ENCODE results near the gene SDF2. TPM values are rescaled to one million over a fixed set of nuclear protein-coding genes. Genes with fewer than 3 reads are reported as not detected.
"Not testable (repeated sequence)": the region's sequence is repeated elsewhere in the genome, so short reads cannot be mapped to it uniquely, and the experiment has no call there.

Gene SDF2
- total RNA-seq, 1 experiment from 2014 or later, result 39.7 TPM

DNA sequence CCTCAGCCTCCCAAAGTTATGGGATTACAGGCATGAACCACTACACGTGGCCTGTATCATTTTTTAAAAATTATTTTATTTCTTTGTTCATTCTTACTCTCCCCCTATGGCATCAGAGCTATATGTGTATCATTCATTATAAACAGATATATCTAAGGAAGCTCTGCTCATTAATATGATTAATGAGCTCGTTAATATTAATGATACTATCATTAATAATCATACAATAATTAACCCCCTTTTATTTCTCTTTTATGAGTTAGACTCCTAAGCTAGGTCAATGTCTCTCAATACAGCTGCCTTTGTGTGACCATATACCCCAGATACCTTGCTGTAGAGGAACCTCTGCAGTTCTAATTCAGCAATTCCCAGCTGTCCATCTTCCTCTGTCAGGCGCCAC, 43.2 kb downstream of the SDF2 start:
- H2AFZ ChIP-seq (ENCODE audit: low read length), result no peak overlapping the region
- H4K20me1 ChIP-seq (ENCODE audit: insufficient read depth, low read depth, low read length), result 0 out of 2 replicates have a peak, but pooled peaks cover 5% of the 10 kb centered on the region
- H3K4me3 ChIP-seq (ENCODE audit: low read length), result no peak overlapping the region
- H3K27me3 ChIP-seq (ENCODE audit: low read length), result no peaks in the 10 kb centered on the region
- H3K27ac ChIP-seq (ENCODE audit: low read length), result no peak overlapping the region
- peaks cover 2% of the 10 kb centered on the region for H3K4me1 ChIP-seq (ENCODE audit: low read length)
- H3K79me2 ChIP-seq (ENCODE audit: low read length), result peaks cover 6% of the 10 kb centered on the region; the same call in 1 of the 2 replicates
- H3K4me2 ChIP-seq (ENCODE audit: low read depth, low read length, poor library complexity, severe bottlenecking), result no peak overlapping the region
- H3K9ac ChIP-seq (ENCODE audit: low read length), result no peak overlapping the region
- no peak for DNase-seq
- no peaks in the 10 kb centered on the region for H3K9me2 ChIP-seq (replicated peaks; ENCODE audit: insufficient read depth, low read length)
- H3K9me3 ChIP-seq (ENCODE audit: low read length), result no peaks in the 10 kb centered on the region
- H3K36me3 ChIP-seq (ENCODE audit: insufficient read depth, low read length), result peaks cover 72% of the 10 kb centered on the region; the same call in 1 of the 2 replicates

DNA sequence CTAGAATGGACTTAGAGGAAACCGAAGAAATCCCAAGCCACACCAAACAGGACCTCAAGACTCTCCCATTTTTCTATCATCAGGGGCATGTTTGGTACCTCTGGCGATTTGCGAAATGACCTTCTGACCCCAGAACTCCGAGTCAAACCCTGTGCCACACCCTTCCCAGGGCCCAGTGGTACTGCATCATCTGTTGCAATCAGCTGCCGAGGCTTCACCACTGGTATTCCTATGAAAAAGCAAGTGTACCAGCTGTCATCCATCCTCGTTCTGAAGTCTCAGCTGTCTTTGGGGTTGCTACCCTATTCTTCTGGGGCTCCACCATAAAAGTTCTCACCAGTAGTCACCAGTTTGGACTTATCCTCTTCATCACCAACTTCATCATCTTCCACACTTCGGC, 45.4 kb downstream of the SDF2 start:
- Histone ChIP-seq H2AFZ (ENCODE audit: low read length) (no peak overlapping the region), H3K4me3 (ENCODE audit: low read length) (no peak overlapping the region), H3K36me3 (ENCODE audit: insufficient read depth, low read length) (peaks cover 70% of the 10 kb centered on the region), H3K27me3 (ENCODE audit: low read length) (no peaks in the 10 kb centered on the region), H3K9me3 (ENCODE audit: low read length) (no peaks in the 10 kb centered on the region), H3K9me2 (replicated peaks; ENCODE audit: insufficient read depth, low read length) (no peaks in the 10 kb centered on the region), H4K20me1 (ENCODE audit: insufficient read depth, low read depth, low read length) (0 out of 2 replicates have a peak, but pooled peaks cover 5% of the 10 kb centered on the region), H3K4me2 (ENCODE audit: low read depth, low read length, poor library complexity, severe bottlenecking) (no peak overlapping the region), H3K4me1 (ENCODE audit: low read length) (no peaks in the 10 kb centered on the region; the same call in 1 of the 2 replicates), H3K79me2 (ENCODE audit: low read length) (0 out of 2 replicates have a peak, but pooled peaks cover 3% of the 10 kb centered on the region), H3K27ac (ENCODE audit: low read length) (no peak overlapping the region), H3K9ac (ENCODE audit: low read length) (no peak overlapping the region)
- no peak for DNase-seq

DNA sequence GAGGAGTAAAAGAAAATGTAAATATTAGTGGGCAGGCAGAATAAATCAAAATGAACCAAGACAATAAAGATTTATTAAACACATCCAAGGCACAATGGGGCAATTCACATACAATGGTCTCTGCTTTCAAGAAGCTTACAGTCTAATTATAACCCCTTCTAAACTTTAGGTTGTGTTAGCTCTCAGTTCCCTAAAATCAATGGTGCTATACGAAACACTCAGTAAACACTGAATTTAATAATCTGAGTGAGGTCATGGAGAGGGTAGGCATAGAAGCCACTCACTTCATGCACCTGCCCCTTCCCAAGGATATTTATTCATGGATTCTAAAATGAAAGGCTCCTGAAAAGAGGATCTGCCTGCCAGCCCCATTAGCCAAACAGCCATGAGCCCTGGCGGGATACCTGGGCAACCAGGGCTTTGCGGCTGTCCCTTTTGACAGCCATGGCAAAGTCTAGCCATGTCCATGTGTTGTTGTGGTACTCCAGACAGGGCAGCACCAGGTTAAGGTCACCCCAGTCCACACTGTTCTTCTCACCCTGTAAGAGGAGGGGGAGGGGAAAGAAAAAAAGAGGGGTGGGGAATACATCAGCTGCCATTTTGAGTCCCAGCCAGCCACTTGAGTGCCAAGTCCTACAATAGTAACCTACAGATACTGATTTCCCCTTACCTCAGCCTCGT, 46.3 kb downstream of the SDF2 start:
- no peaks in the 10 kb centered on the region for H3K27me3 ChIP-seq (ENCODE audit: low read length)
- no peak overlapping the region for H3K9ac ChIP-seq (ENCODE audit: low read length)
- H3K79me2 ChIP-seq (ENCODE audit: low read length), result no peaks in the 10 kb centered on the region
- H3K36me3 ChIP-seq (ENCODE audit: insufficient read depth, low read length), result peaks cover 62% of the 10 kb centered on the region
- H3K27ac ChIP-seq (ENCODE audit: low read length), result no peak overlapping the region
- H4K20me1 ChIP-seq (ENCODE audit: insufficient read depth, low read depth, low read length), result 0 out of 2 replicates have a peak, but pooled peaks cover 5% of the 10 kb centered on the region
- H3K9me2 ChIP-seq (replicated peaks; ENCODE audit: insufficient read depth, low read length), result no peaks in the 10 kb centered on the region
- no peaks in the 10 kb centered on the region for H3K9me3 ChIP-seq (ENCODE audit: low read length)
- no peak overlapping the region for H3K4me2 ChIP-seq (ENCODE audit: low read depth, low read length, poor library complexity, severe bottlenecking)
- no peak for DNase-seq
- H3K4me1 ChIP-seq (ENCODE audit: low read length), result no peaks in the 10 kb centered on the region; the same call in 1 of the 2 replicates
- H2AFZ ChIP-seq (ENCODE audit: low read length), result no peak overlapping the region
- no peak overlapping the region for H3K4me3 ChIP-seq (ENCODE audit: low read length)

DNA sequence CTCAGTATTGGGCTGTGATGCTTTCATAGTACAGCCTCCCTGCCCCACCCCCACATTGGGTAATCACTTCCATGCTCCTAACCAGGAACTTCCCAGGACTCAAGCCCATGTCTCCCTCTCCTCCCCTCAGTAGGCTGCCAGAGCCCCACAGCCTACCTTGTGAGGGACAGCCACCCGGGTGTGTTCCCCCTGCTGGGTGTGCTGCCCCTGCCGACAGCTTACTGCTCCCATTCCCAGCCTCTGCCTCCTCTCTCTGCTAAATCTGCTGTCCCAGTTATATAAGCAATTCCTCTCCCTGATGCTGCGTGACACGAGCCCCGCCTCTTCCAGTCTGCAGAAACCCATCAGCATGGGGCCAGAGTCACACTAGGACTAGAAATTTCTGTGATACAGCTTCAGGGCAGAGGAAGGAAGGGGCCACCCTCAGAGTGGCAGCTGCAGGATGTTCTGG, 47.8 kb downstream of the SDF2 start, which contains the start of gene RSKR:
RSKR (minus strand) TSS at position 255 of the 451 bp plus-strand sequence; CDS start at position 231, 24 bp downstream.
- Histone ChIP-seq H3K9ac (ENCODE audit: low read length) (no peak within 1 kb of the TSS), H3K27ac (ENCODE audit: low read length) (no peak within 1 kb of the TSS)

DNA sequence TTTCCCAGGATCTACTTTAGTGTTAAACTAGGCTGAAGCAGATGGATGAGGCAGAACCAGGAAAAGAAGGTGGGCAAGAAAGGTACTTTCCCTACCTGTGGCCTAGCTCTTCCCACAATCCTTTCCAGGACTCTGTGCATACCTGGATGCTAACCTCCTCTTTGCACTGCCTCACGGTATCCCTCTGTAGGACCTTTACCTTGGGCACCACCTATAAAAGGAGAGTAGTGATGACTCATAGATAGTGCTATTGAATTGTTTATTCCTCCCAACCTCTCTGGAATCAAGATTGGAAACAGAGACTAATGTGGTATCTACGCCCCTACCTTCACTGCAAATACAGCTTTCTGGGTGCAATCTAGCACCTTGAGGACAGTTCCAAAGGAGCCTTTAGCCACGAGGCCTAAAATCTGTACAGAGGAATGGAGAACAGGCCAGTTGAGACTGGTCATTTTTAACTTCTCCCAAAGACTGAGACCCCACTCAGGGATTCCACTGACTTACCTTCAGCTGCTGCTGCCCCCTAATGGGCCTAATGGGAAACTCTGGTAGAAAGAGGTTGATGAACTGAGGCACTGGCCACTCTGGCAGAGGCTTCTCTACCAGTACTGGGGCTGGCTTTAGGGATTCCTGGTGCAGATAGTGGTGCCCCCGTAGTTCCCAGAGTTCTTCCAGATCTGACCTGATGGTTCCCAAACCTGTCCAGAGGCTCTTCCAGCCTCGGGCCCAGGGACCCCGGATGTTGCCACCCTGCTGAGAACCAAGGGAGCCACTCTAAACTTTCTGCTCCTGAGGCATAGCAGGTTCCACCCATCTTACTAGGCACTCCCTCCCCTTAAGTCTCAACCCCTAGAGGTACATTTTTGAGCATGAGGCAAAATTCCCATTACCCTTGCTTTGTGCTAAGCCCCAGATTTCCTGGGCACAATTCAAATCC, 48.5 kb downstream of the SDF2 start:
- H2AFZ ChIP-seq (ENCODE audit: low read length), result no peak overlapping the region
- H3K9me2 ChIP-seq (replicated peaks; ENCODE audit: insufficient read depth, low read length), result no peaks in the 10 kb centered on the region
- DNase-seq, result peak; percentile 77
- H3K9me3 ChIP-seq (ENCODE audit: low read length), result no peaks in the 10 kb centered on the region
- H3K4me1 ChIP-seq (ENCODE audit: low read length), result no peaks in the 10 kb centered on the region; the same call in 1 of the 2 replicates
- H3K36me3 ChIP-seq (ENCODE audit: insufficient read depth, low read length), result peaks cover 50% of the 10 kb centered on the region
- no peaks in the 10 kb centered on the region for H3K79me2 ChIP-seq (ENCODE audit: low read length)
- H3K4me2 ChIP-seq (ENCODE audit: low read depth, low read length, poor library complexity, severe bottlenecking), result no peak overlapping the region
- no peak overlapping the region for H3K4me3 ChIP-seq (ENCODE audit: low read length)
- no peaks in the 10 kb centered on the region for H3K27me3 ChIP-seq (ENCODE audit: low read length)
- 0 out of 2 replicates have a peak, but pooled peaks cover 5% of the 10 kb centered on the region for H4K20me1 ChIP-seq (ENCODE audit: insufficient read depth, low read depth, low read length)
- no peak overlapping the region for H3K9ac ChIP-seq (ENCODE audit: low read length)
- H3K27ac ChIP-seq (ENCODE audit: low read length), result no peak overlapping the region

More for the DNA sequence above, 47.8 kb downstream of the SDF2 start, which contains the start of gene RSKR:
- no peaks in the 10 kb centered on the region for H3K27me3 ChIP-seq (ENCODE audit: low read length)
- no peaks in the 10 kb centered on the region for H3K79me2 ChIP-seq (ENCODE audit: low read length)
- 0 out of 2 replicates have a peak, but pooled peaks cover 5% of the 10 kb centered on the region for H4K20me1 ChIP-seq (ENCODE audit: insufficient read depth, low read depth, low read length)
- H3K4me3 ChIP-seq (ENCODE audit: low read length), result no peak within 1 kb of the TSS
- no peaks in the 10 kb centered on the region for H3K9me2 ChIP-seq (replicated peaks; ENCODE audit: insufficient read depth, low read length)
- H3K9me3 ChIP-seq (ENCODE audit: low read length), result no peaks in the 10 kb centered on the region
- no peak within 1 kb of the TSS for H3K4me2 ChIP-seq (ENCODE audit: low read depth, low read length, poor library complexity, severe bottlenecking)
- no peak for DNase-seq
- no peak within 1 kb of the TSS for H2AFZ ChIP-seq (ENCODE audit: low read length)
- H3K36me3 ChIP-seq (ENCODE audit: insufficient read depth, low read length), result peaks cover 53% of the 10 kb centered on the region
- no peaks in the 10 kb centered on the region; the same call in 1 of the 2 replicates for H3K4me1 ChIP-seq (ENCODE audit: low read length)

DNA sequence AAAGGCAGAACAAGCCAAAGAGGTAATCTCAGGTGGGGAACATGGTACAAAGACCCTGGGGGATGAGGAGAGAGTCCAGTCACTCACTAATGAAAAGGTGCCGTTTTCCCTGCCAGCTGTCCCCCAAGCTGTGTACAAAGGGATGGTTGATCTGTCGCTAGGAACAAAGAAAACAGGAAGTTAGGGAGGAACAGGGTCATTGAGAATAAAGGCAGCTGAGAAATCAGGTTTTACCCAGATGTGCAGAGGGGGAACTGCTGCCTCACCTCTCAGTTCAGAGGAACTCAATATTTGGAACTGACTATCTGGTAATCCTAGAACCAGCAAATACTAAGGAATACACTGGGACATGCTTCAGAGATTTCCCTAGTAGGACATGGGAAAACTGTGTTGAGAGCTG, 49.2 kb downstream of the SDF2 start:
- Histone ChIP-seq H3K9me3 (ENCODE audit: low read length) (no peaks in the 10 kb centered on the region), H3K9ac (ENCODE audit: low read length) (no peak overlapping the region), H3K4me3 (ENCODE audit: low read length) (no peak overlapping the region), H4K20me1 (ENCODE audit: insufficient read depth, low read depth, low read length) (0 out of 2 replicates have a peak, but pooled peaks cover 5% of the 10 kb centered on the region), H3K36me3 (ENCODE audit: insufficient read depth, low read length) (peaks cover 54% of the 10 kb centered on the region), H2AFZ (ENCODE audit: low read length) (no peak overlapping the region), H3K4me2 (ENCODE audit: low read depth, low read length, poor library complexity, severe bottlenecking) (no peak overlapping the region), H3K4me1 (ENCODE audit: low read length) (no peaks in the 10 kb centered on the region; the same call in 1 of the 2 replicates), H3K79me2 (ENCODE audit: low read length) (no peaks in the 10 kb centered on the region), H3K27me3 (ENCODE audit: low read length) (no peaks in the 10 kb centered on the region), H3K27ac (ENCODE audit: low read length) (no peak overlapping the region), H3K9me2 (replicated peaks; ENCODE audit: insufficient read depth, low read length) (no peaks in the 10 kb centered on the region)
- DNase-seq, result no peak

DNA sequence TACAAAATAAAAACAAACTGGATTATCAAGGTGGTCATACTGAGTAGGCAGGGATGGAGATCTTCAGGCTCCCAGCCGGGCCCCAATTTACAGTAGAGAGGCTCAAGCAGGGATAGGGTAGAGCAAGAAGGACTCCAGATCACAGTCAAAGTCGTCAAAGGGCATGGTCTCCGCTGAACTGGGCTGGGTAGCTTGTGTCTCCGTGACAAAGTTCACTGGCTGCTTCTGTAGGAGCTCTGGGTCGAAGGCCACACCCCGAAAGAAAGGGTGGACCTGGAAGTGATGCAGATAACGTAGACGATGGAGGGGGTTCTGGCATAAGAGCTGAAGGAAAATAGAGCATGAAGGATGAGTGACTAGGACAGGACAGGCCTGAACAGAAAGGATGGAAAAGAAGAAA, 51.3 kb downstream of the SDF2 start:
- H3K79me2 ChIP-seq (ENCODE audit: low read length), result no peaks in the 10 kb centered on the region
- H3K9ac ChIP-seq (ENCODE audit: low read length), result no peak overlapping the region
- peaks cover 38% of the 10 kb centered on the region for H3K36me3 ChIP-seq (ENCODE audit: insufficient read depth, low read length)
- H3K9me2 ChIP-seq (replicated peaks; ENCODE audit: insufficient read depth, low read length), result no peaks in the 10 kb centered on the region
- no peaks in the 10 kb centered on the region for H3K9me3 ChIP-seq (ENCODE audit: low read length)
- H2AFZ ChIP-seq (ENCODE audit: low read length), result no peak overlapping the region
- H3K4me2 ChIP-seq (ENCODE audit: low read depth, low read length, poor library complexity, severe bottlenecking), result no peak overlapping the region
- 0 out of 2 replicates have a peak, but pooled peaks cover 5% of the 10 kb centered on the region for H4K20me1 ChIP-seq (ENCODE audit: insufficient read depth, low read depth, low read length)
- H3K4me1 ChIP-seq (ENCODE audit: low read length), result no peaks in the 10 kb centered on the region; the same call in 1 of the 2 replicates
- H3K27me3 ChIP-seq (ENCODE audit: low read length), result no peaks in the 10 kb centered on the region
- no peak for DNase-seq
- H3K4me3 ChIP-seq (ENCODE audit: low read length), result no peak overlapping the region
- H3K27ac ChIP-seq (ENCODE audit: low read length), result no peak overlapping the region

DNA sequence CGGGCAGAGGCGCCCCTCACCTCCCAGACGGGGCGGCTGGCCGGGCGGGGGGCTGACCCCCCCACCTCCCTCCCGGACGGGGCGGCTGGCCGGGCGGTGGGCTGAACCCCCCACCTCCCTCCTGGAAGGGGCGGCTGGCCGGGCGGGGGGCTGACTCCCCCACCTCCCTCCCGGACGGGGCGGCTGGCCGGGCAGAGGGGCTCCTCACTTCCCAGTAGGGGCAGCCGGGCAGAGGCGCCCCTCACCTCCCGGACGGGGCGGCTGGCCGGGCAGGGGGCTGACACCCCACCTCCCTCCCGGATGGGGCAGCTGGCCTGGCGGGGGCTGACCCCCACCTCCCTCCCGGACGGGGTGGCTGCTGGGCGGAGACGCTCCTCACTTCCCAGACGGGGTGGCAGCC, 57.7 kb downstream of the SDF2 start:
- not testable (repeated sequence) for H3K9me3 ChIP-seq (ENCODE audit: low read length); H3K79me2 ChIP-seq (ENCODE audit: low read length); H3K9ac ChIP-seq (ENCODE audit: low read length); H3K27me3 ChIP-seq (ENCODE audit: low read length); H2AFZ ChIP-seq (ENCODE audit: low read length); H3K4me2 ChIP-seq (ENCODE audit: low read depth, low read length, poor library complexity, severe bottlenecking); DNase-seq; H3K27ac ChIP-seq (ENCODE audit: low read length); H4K20me1 ChIP-seq (ENCODE audit: insufficient read depth, low read depth, low read length); H3K4me3 ChIP-seq (ENCODE audit: low read length); H3K9me2 ChIP-seq (replicated peaks; ENCODE audit: insufficient read depth, low read length)
- Histone ChIP-seq H3K36me3 (ENCODE audit: insufficient read depth, low read length) (peaks cover 13% of the 10 kb centered on the region), H3K4me1 (ENCODE audit: low read length) (peaks cover 28% of the 10 kb centered on the region)

Measured in Karpas-422 (cell line).